ENCODE measurements around the gene TMC8.
A peak's percentile ranks its signal among the peaks of the same experiment; 100 is the strongest.

TMC8 gene

DNA sequence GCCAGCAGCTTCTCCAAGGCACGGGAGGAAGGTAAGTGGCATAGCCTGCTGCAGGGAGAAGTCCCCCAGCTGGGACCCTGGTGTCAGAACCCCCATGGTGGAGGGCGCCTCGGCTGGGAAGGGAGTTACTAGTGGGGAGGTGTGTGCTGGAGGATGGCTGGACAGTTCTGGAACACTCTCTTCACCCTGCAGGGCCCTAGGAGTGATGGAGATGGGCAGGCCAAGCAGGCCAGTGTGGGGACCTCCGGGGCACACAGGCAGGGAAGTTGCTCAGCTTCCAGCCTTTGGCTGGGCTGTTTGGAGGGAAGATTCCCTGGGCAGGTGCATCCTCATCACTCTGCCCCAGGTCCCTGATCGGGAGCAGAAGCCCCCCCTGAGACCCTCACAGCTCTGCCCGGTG, 16.3 kb downstream of the TMC8 start:
- Mint-ChIP-seq H3K27me3 (no peaks in the 10 kb centered on the region), H3K27ac (no peak overlapping the region), H3K9me3 (no peaks in the 10 kb centered on the region), H3K4me1 (peaks cover 34% of the 10 kb centered on the region), H3K4me3 (no peak overlapping the region), H3K36me3 (no peaks in the 10 kb centered on the region)

DNA sequence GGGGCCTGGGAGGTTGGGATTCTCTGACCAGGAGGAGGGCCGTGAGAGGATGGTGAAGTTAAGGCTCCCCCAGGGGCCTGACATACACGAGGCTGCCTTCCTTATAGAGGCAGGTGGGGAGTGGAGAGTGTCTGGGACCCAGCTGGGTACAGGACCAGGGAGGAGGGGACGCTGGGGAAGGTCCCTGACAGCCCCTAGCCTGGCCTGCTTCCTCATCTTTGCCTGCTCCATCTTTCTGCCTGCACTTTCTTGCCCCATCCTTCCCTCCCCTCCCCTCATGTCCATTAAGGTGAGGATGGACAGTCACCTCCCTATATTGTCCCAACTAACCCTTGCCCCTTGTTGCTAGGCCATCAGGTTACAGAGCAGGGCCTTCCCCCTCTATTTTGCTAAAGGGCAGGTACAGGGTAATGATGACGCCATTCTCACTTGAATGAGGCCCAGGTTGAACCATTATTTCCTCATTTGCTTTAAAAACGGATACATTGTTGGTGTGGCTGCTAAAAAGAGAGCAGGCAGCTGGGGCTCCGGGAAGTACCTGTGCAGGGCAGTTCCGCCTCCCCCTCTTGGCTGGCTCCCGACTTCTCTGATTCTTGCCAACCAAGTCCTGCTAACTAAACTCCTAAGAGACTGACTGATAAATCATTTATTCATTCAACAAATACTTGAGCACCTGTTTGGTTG, 16.9 kb downstream of the TMC8 start:
- Mint-ChIP-seq H3K4me1 (peaks cover 28% of the 10 kb centered on the region), H3K9me3 (no peaks in the 10 kb centered on the region), H3K4me3 (no peak overlapping the region), H3K27ac (no peak overlapping the region), H3K36me3 (no peaks in the 10 kb centered on the region), H3K27me3 (no peaks in the 10 kb centered on the region)

DNA sequence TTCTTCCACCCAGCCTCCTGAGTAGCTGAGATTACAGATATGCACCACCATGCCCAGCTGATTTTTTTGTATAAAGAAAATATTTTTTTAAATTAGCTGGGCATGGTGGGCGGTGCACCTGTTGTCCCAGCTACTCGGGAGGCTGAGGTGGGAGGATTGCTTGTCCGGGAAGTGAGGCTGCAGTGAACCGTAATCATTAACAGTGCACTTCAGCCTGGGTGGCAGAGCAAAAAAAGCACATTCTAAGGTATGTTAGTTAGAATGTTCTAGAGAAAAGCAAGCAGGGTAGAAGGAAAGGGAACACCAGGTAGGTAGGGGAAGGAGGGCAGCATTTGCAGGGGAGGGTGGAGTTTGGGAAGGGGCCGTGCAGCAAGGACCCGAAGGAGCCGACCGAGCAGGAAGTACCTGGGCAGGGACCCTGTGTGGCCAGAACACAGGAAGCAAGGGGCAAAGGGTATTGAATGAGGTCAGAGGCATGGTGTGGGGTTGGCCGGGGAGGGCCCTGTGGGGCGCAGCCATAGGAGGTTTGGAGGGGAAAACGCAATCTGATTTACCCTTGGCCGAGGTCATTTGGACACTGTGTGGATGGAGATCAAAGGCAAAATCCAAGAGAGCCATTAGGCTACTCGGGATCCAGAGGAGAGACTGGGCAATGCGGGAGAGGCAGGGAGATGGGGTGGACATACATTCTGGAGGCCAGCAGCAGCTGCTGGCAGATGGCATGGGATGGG, 17.9 kb downstream of the TMC8 start:
- Mint-ChIP-seq H3K4me1 (peaks cover 21% of the 10 kb centered on the region), H3K9me3 (no peaks in the 10 kb centered on the region), H3K4me3 (no peak overlapping the region), H3K27me3 (no peaks in the 10 kb centered on the region), H3K27ac (peak overlapping the region; percentile 87), H3K36me3 (no peaks in the 10 kb centered on the region)

DNA sequence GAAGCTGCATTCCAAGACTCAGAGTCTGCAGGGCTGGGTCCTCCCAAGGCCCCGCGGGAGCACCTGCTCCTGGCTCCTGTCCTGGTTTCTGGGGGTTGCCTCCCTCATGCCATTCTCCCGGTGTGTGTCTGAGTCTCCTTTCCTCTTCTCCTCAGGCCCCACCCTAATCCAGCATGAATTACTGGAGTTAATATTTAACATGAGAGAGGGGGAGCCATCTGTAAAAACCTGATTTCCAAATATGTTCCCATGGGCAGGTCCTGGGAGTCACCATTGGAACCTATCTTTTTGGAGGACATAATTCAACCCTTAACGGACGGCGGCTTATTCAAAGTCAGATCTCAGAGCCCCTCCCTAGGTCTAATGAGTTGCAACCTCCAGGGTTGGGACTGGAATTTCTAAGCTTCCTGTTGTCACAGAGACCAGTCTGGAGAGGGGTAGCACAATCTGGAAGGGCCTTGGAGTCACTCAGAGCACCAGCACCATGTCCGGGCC, 21.0 kb downstream of the TMC8 start:
- Mint-ChIP-seq H3K27ac (no peak overlapping the region), H3K9me3 (no peaks in the 10 kb centered on the region), H3K4me3 (no peak overlapping the region), H3K4me1 (peaks cover 12% of the 10 kb centered on the region), H3K36me3 (no peaks in the 10 kb centered on the region), H3K27me3 (no peaks in the 10 kb centered on the region)

DNA sequence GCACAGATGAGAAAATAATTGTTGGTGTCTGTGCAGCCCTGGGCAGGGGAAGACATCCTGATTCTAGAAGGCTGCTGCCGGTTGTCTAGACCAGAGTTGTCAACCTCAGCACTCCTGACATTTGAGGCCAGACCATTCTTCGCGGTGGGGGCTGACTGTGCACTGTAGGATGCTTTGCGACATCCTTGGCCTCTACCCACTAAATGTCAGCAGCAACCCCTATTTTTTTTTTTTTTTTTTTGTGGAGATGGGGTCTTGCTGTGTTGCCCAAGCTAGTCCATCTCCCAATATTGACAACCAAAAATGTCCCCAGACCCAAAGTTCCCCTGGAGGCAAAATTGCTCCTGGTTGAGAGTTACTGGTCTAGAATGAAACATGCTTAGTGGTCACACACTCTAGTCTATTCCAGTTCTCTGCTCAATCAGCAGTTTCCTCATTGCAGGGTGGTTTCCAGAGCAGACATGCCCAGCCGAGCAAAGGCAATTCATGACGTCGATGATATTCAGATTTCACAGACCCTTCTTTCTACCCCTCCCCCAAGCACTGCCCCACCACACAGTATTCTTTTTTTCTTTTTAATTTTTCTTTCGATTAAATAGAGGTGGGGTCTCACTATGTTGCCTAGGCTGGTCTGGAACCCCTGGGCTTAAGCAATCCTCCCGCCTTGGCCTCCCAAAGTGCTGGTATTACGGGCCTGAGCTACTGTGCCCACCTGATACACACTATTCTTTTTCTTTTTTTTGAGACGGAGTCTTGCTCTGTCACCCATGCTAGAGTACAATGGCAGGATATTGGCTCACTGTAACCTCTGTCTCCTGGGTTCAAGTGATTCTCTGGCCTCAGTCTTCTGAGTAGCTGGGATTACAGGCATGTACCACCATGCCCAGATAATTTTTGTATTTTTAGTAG, 24.6 kb downstream of the TMC8 start:
- Mint-ChIP-seq H3K27me3 (no peaks in the 10 kb centered on the region), H3K4me1 (peaks cover 6% of the 10 kb centered on the region), H3K4me3 (no peak overlapping the region), H3K9me3 (no peaks in the 10 kb centered on the region), H3K36me3 (no peaks in the 10 kb centered on the region), H3K27ac (no peak overlapping the region)

DNA sequence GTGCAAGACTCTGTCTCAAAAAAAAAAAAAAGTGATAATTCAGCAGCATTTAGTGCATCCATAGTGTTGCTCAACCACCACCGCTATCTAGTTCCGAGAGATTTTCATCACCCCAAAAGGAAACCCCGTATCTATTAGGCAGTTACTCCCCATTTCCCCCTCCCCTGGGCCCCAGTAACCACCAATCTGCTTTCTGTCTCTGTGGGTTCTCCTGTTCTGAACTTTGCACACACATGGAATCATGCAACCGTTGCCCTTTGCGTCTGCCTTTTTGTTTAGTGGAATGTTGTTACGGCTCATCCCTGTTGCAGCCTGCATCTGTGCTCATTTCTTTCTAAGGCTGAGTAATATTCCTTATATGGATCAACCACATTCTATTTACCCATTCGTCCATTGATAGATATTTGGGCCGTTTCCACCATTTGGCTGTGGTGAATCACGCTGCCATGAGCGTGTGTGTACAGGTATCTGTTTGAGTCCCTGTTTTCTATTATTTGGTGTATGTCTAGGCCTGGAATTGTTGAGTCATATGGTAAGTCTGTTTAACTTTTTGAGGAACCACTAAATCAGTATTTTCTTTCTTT, 29.1 kb downstream of the TMC8 start:
- H3K27ac Mint-ChIP-seq = peak overlapping the region; percentile 51
- peaks cover 6% of the 10 kb centered on the region for H3K4me1 Mint-ChIP-seq
- H3K9me3 Mint-ChIP-seq = no peaks in the 10 kb centered on the region
- H3K27me3 Mint-ChIP-seq = no peaks in the 10 kb centered on the region
- H3K36me3 Mint-ChIP-seq = no peaks in the 10 kb centered on the region
- no peak overlapping the region for H3K4me3 Mint-ChIP-seq

DNA sequence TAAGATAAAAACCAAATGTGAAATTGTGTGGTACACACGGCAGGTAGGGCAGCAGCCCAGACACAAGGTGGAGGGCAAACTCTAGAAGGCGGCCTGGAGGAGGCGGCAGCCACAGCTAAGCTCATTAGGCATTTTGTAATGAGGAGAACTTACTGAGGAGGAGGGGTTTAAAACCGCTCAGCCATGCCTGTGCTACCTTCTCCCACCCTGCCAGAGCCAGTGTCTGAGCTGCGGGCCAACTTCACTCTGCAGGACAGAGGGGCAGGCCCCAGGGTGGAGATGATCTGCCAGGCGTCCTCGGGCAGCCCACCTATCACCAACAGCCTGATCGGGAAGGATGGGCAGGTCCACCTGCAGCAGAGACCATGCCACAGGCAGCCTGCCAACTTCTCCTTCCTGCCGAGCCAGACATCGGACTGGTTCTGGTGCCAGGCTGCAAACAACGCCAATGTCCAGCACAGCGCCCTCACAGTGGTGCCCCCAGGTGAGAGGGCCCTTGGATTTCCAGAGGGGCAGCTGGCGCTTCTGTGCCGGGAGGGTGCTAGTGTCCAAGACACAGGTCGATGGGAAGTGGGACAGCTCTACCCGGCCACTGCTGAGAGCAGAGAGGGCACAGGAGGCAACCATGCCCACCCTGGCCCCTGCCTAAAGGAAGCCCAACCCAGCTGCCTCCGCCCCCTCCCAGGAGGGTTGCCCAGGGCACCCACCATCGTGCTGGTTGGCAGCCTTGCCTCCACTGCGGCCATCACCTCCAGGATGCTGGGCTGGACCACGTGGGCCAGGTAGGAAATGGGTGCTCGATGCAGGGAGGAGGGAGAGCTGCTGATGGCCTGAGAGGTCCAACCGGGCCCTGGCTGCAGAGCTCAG, 33.5 kb downstream of the TMC8 start:
- Mint-ChIP-seq H3K4me1 (peaks cover 6% of the 10 kb centered on the region), H3K27me3 (no peaks in the 10 kb centered on the region), H3K4me3 (no peak overlapping the region), H3K36me3 (no peaks in the 10 kb centered on the region), H3K27ac (no peak overlapping the region), H3K9me3 (no peaks in the 10 kb centered on the region)

DNA sequence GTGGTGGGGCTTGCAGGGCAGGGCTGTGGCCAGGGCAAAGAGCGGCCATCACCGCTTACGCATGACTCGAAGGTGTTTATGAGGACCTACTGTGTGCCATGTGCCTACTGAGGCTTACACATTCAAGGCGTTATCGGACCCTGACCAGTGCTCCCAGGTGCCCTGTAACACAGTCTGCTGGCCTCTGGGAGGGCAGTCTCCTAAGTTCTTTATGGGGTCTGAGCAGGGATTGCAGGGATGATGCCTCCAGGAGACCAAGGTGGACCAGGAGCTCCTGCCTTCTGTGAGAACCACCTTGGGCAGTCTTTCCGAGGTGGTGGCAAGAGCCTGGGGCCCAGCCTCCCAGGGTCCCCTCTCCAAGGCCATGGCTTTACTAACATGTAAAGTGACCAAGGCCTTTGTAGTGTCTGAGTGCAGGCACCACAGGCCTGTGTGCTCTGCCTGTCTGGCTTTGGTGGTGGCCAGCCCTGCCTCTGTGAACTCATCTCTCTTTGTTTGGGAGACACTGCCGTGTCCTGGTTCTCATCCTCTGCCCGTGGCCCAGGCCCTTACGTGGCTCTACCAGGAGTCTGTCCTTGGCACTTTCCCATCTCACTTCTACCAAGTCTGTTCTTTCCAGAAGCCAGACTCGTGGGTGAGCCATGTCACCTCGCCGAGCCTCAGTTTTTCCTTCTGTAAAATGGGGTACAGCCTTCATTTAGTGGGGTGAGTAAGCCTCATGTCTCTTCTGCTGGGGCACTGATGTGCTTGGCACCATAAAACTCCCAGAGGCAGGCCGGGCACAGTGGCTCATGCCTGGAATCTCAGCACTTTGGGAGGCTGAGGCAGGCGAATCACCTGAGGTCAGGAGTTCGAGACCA, 34.4 kb downstream of the TMC8 start:
- peaks cover 4% of the 10 kb centered on the region for H3K4me1 Mint-ChIP-seq
- H3K27ac Mint-ChIP-seq = no peak overlapping the region

DNA sequence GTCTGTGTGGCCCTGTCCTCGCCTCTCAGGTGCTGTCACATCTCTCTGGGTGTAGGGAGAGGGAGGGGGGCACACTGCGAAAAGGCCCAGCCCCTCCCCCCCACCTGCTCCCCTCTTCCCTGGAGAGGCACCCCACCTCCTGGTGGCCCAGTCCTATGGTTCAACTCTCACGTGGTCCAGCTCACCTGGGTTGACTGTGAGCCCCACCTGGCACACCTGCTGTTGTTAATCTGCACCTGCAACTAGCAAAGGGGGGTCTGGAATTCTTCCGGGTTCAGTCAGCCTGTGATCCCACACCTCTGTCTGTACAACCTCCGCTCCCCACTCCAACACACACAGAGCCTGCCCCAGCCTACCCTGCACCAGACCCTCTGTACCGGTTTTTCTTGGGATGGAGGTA, 35.8 kb downstream of the TMC8 start:
- H3K4me3 Mint-ChIP-seq = no peak overlapping the region

More for the DNA sequence above, 34.4 kb downstream of the TMC8 start:
- Mint-ChIP-seq H3K36me3 (no peaks in the 10 kb centered on the region), H3K9me3 (no peaks in the 10 kb centered on the region), H3K4me3 (no peak overlapping the region), H3K27me3 (no peaks in the 10 kb centered on the region)

DNA sequence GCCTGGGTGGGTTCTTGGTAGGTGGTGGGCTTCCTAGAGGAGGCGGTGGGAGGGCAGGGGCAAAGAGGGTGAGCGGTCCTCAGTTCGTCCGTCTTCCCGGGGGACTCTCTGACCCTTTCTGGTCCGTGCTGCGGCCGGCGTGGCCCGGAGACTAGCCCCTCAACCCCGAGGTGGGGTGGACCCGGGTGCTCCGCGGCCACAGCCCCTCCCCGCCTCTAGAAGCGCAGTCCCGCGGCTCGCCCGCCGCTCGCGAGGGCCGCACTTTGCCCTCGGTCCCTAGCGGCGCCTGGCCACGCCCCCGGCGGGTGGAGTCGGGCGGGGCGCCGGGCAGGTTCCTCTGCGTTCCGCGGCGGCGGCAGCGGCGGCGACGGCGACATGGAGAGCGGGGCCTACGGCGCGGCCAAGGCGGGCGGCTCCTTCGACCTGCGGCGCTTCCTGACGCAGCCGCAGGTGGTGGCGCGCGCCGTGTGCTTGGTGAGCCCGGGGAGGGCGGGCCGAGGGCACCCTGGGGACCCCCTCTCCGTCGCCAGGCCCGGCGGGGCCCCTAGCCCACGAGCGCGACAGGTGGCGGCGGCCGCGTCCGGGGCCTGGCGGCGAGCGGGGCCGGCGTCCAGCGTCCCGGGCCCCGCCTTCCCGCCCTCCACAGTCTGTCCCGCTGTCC, 37.8 kb downstream of the TMC8 start, which contains the start of gene SYNGR2:
Gene SYNGR2 (plus strand): TSS at position 340 of the 661 bp plus-strand sequence. CDS start 36 bp downstream, at position 376.
- no peaks in the 10 kb centered on the region for H3K27me3 Mint-ChIP-seq
- H3K9me3 Mint-ChIP-seq = no peaks in the 10 kb centered on the region
- H3K27ac Mint-ChIP-seq = no peak within 1 kb of the TSS
- peak within 1 kb of the TSS; percentile 76 for H3K4me3 Mint-ChIP-seq
- H3K4me1 Mint-ChIP-seq = peaks cover 35% of the 10 kb centered on the region
- peaks cover 2% of the 10 kb centered on the region for H3K36me3 Mint-ChIP-seq

More for the DNA sequence above, 35.8 kb downstream of the TMC8 start:
- peaks cover 16% of the 10 kb centered on the region for H3K4me1 Mint-ChIP-seq
- H3K9me3 Mint-ChIP-seq = no peaks in the 10 kb centered on the region
- no peak overlapping the region for H3K27ac Mint-ChIP-seq
- H3K27me3 Mint-ChIP-seq = no peaks in the 10 kb centered on the region
- peaks cover 2% of the 10 kb centered on the region for H3K36me3 Mint-ChIP-seq

DNA sequence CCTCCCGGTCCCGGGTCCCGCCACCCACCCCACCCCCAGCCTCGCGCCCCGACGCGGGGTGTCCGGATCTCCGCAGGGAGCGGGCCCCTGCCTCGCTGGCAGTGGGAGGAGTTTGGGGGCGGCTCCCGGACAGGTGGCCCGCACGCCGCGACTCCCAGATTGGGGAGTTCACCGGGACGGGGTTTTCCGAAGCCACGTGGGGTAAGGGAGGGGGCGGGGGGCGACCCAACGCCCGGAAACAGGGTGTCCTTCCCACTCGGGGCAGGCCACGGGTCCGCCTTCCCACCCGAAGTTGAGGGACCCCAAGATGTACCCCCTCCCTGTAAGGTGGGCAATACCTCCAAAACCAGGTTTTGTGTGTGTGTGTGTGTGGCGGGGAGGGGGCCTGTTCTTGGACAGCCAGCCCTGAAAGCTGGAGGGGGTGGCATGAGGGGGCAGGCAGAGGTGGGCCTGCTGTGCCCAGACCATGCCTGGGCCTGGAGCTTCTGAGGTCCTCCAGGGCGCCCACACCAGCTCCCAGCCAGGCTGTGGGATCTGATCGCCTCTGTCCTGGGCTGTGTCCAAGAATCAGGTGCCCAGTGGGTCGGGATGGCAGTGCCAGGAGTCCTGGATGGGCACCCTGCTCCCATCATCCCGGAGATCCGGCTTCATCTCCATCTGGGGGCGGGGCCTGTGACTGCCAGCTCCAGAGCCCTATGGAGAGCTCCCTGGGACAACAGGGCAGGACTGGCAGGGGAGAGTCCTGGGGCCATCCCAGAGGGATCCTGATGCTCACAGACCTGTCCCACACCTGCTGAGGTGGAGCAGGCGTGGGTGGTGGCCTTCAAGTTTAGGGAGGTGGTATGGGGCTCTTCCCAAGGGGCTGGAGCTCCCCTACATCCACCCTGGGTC, 38.6 kb downstream of the TMC8 start:
- no peak overlapping the region for H3K27ac Mint-ChIP-seq
- no peaks in the 10 kb centered on the region for H3K27me3 Mint-ChIP-seq
- H3K4me3 Mint-ChIP-seq = peak overlapping the region; percentile 76
- peaks cover 6% of the 10 kb centered on the region for H3K36me3 Mint-ChIP-seq
- H3K4me1 Mint-ChIP-seq = peaks cover 43% of the 10 kb centered on the region
- H3K9me3 Mint-ChIP-seq = no peaks in the 10 kb centered on the region

DNA sequence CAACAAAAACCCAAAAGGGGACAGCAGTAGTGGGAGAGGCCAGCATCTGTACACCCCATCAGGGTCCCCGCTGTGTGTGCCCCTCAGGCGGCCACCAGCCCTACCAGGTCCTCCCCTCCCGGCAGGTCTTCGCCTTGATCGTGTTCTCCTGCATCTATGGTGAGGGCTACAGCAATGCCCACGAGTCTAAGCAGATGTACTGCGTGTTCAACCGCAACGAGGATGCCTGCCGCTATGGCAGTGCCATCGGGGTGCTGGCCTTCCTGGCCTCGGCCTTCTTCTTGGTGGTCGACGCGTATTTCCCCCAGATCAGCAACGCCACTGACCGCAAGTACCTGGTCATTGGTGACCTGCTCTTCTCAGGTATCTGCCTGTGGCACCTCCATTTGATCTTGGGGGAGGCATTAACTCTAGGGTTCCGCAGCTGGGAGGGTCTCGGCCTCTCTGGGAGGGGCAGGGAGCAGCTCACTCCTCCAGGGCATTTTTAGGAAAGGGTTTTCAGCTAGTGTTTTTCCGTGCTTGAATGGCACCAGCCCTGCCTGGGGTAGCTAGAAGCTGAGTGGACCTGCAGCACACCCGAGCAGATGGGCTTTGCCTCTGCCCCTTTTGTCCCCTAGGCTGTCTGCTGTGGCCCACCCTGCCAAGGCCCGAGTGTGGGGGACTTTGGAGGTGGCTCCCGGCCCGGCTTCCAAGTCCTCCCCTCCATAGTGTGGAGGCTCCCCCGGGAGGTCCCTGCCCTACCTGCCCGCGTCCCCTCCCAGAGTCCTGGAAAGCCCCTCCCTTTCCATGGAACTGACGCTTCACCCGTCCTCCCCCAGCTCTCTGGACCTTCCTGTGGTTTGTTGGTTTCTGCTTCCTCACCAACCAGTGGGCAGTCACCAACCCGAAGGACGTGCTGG, 40.4 kb downstream of the TMC8 start:
- Mint-ChIP-seq H3K4me1 (peaks cover 52% of the 10 kb centered on the region), H3K9me3 (no peaks in the 10 kb centered on the region), H3K27me3 (no peaks in the 10 kb centered on the region)

More for the DNA sequence above, 40.4 kb downstream of the TMC8 start:
- Mint-ChIP-seq H3K4me3 (peak overlapping the region; percentile 73), H3K27ac (peak overlapping the region; percentile 30), H3K36me3 (peaks cover 6% of the 10 kb centered on the region)

All from activated naive CD4-positive, alpha-beta T cell treated with anti-CD3 and anti-CD28 coated beads, Interleukin-2, amount 50 U/mL, for 24 hours (primary cell).